Lung (tissue), 12 donors: ENCODE measurements around the gene COA1. TPM values are rescaled to one million over a fixed set of nuclear protein-coding genes. Genes with fewer than 3 reads are reported as not detected.
A peak's percentile ranks its signal among the peaks of the same experiment; 100 is the strongest.

Experiments used
- ATAC-seq: fragments of 200-7000 bp; cut with Tn5 transposase; one replicate; pipeline ENCODE4 v1.9.1; 2020; ENCODE audit warnings: moderate number of reproducible peaks; ENCODE audit not compliant: insufficient read depth, low FRiP score
- DNase-seq, 3 donors: peaks; one replicate each; pipeline ENCODE4 v3.0.0-alpha.2; 2013 to 2017
- H3K27ac ChIP-seq, 2 donors: one replicate each; pipeline ENCODE4 v1.5.1; 2013; ENCODE audit warnings: mild to moderate bottlenecking in 2 of 2, moderate library complexity in 2 of 2, control low read depth in 1 of 2, inconsistent platforms in 1 of 2, low read depth in 1 of 2, low read length in 1 of 2
- H3K27me3 ChIP-seq, 3 donors: one replicate each; pipeline ENCODE4 v1.5.1; 2013; ENCODE audit warnings: low read length in 2 of 3; ENCODE audit not compliant: control insufficient read depth in 3 of 3, insufficient read depth in 3 of 3
- H3K36me3 ChIP-seq, 4 donors: one replicate each; pipeline ENCODE4 v1.5.1; 2013; ENCODE audit warnings: low read length in 4 of 4, mild to moderate bottlenecking in 1 of 4, moderate library complexity in 1 of 4; ENCODE audit not compliant: control insufficient read depth in 4 of 4, insufficient read depth in 4 of 4
- H3K4me1 ChIP-seq, 5 donors: one replicate each; pipeline ENCODE4 v1.5.1; 2013; ENCODE audit warnings: low read length in 5 of 5, mild to moderate bottlenecking in 2 of 5, moderate library complexity in 1 of 5; ENCODE audit not compliant: control insufficient read depth in 5 of 5, insufficient read depth in 5 of 5
- H3K4me3 ChIP-seq: one replicate; pipeline ENCODE4 v1.5.1; 2013; ENCODE audit warnings: mild to moderate bottlenecking, control low read depth, moderate library complexity
- H3K9ac ChIP-seq, 2 donors: one replicate each; pipeline ENCODE4 v1.5.1; 2013; ENCODE audit warnings: low read length in 2 of 2, control low read depth in 1 of 2; ENCODE audit not compliant: insufficient read depth in 1 of 2
- H3K9me3 ChIP-seq, 4 donors: one replicate each; pipeline ENCODE4 v1.5.1; 2013; ENCODE audit warnings: low read length in 3 of 4, mild to moderate bottlenecking in 1 of 4, moderate library complexity in 1 of 4; ENCODE audit not compliant: control insufficient read depth in 4 of 4, insufficient read depth in 3 of 4
- CTCF ChIP-seq: IDR thresholded peaks from 2 replicates; pipeline ENCODE4 v1.5.1; 2012; ENCODE audit warnings: mild to moderate bottlenecking; ENCODE audit errors: control extremely low read depth, extremely low read depth
- WGBS, 2 donors: extraction: QIAGEN DNeasy Blood & Tissue Kit; methylation state at CpG; one replicate each; pipeline ENCODE4 v1.1.7; 2013; 5-methylcytosine and 5-hydroxymethylcytosine counted together
- polyA plus RNA-seq, 2 donors: library from polyadenylated mRNA; stranded (reverse); fragments of 200-250 nt; gene quantifications; one replicate each; pipeline ENCODE4 v1.2.1, GENCODE V29; 2013
- total RNA-seq, 2 donors: library from RNA; depleted of rRNA in 1 of 2; stranded (reverse); fragments of >200 nt in 1 of 2; gene quantifications; one replicate each; pipeline ENCODE4 v1.2.1, GENCODE V29; 2014 to 2021
- donor health status: control.
- donor health status: control.
- donor health status: Bipolar disorder and iron deficiency.
- donor health status: healthy.
- donor health status: DM: yes; HTN: yes; CAD: no.

Gene COA1
- total and polyA plus RNA-seq, 4 donors, result 35.0 to 92.1 (median 42.6) TPM

GRCh38 chr7:43771573-43771972, 42.2 kb upstream of the COA1 start:
- Histone ChIP-seq H3K36me3 (peaks cover 0 to 10% (median 7%) of the 10 kb centered on the region in 4 donors), H3K27me3 (no peaks in the 10 kb centered on the region), H3K4me1 (peaks cover 0 to under 1% (median 0%) of the 10 kb centered on the region in 5 donors), H3K27ac (no peak overlapping the region), H3K4me3 (no peak overlapping the region), H3K9ac (no peak overlapping the region), H3K9me3 (no peaks in the 10 kb centered on the region)
- no peak for TF ChIP-seq CTCF
- WGBS, 2 donors, result 80 to 88% methylated on average over 3 of the region's 3 CpGs
- no peak for DNase-seq
- no peak for ATAC-seq

GRCh38 chr7:43771128-43771527, 41.8 kb upstream of the COA1 start:
- DNase-seq (no peak), ATAC-seq (no peak)
- Histone ChIP-seq H3K9ac (no peak overlapping the region), H3K27me3 (no peaks in the 10 kb centered on the region), H3K27ac (no peak overlapping the region), H3K4me3 (no peak overlapping the region), H3K9me3 (no peaks in the 10 kb centered on the region), H3K4me1 (peaks cover 0 to 2% (median 0%) of the 10 kb centered on the region in 5 donors), H3K36me3 (peaks cover 0 to 10% (median 7%) of the 10 kb centered on the region in 4 donors)
- TF ChIP-seq CTCF, result no peak
- WGBS, 2 donors, result 57 to 58% methylated on average over 3 of the region's 3 CpGs

- no peak for TF ChIP-seq CTCF
- no peak overlapping the region for H3K27ac ChIP-seq
- peaks cover 0 to 2% (median 0%) of the 10 kb centered on the region in 5 donors for H3K4me1 ChIP-seq
- ATAC-seq (peak; percentile 44), DNase-seq (no peak)
- peaks cover 0 to 10% (median 7%) of the 10 kb centered on the region in 4 donors for H3K36me3 ChIP-seq
- WGBS, 2 donors, result 82 to 85% methylated on average over 10 of the region's 10 CpGs
- H3K4me3 ChIP-seq, result no peak overlapping the region
- H3K27me3 ChIP-seq, result no peaks in the 10 kb centered on the region
- no peak overlapping the region for H3K9ac ChIP-seq
- H3K9me3 ChIP-seq, result no peaks in the 10 kb centered on the region
Observed at GRCh38 chr7:43769791-43770465, 40.6 kb upstream of the COA1 start.
